ENCODE measurements around the gene AATF. TPM values are rescaled to one million over a fixed set of nuclear protein-coding genes. Genes with fewer than 3 reads are reported as not detected.

Gene AATF
- total RNA-seq, 1 experiment from 2014 or later, result 45.1 TPM

DNA sequence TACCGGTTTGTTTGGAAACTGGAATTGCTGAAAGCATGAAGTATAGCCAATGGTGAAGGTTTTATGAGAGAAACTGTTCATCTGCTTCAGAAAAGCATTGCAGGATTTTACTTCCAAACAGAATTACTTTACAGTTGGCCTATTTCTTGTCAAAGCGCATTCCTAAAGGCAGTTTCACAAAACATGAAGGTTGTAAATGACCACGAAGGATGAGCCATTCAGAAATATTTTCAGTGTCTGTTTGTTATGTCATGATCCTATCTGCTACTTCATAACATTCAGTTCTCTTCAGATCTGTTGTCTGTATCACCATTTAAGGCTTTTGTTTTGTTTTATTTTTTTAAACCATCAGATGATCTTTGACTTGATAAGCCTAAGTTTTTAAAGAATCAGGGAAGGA, 45.7 kb downstream of the AATF start:
- Histone ChIP-seq H3K27me3 (ENCODE audit: low read length) (no peaks in the 10 kb centered on the region), H2AFZ (ENCODE audit: low read length) (no peak overlapping the region), H3K27ac (ENCODE audit: low read length) (no peak overlapping the region), H3K4me3 (ENCODE audit: low read length) (no peak overlapping the region), H3K9me3 (ENCODE audit: low read length) (peaks cover 6% of the 10 kb centered on the region; the same call in 1 of the 2 replicates), H3K9me2 (replicated peaks; ENCODE audit: insufficient read depth, low read length) (no peaks in the 10 kb centered on the region), H4K20me1 (ENCODE audit: insufficient read depth, low read depth, low read length) (no peaks in the 10 kb centered on the region), H3K4me2 (ENCODE audit: low read depth, low read length, poor library complexity, severe bottlenecking) (no peak overlapping the region), H3K4me1 (ENCODE audit: low read length) (no peaks in the 10 kb centered on the region), H3K9ac (ENCODE audit: low read length) (no peak overlapping the region), H3K79me2 (ENCODE audit: low read length) (peaks cover 77% of the 10 kb centered on the region), H3K36me3 (ENCODE audit: insufficient read depth, low read length) (peaks cover 96% of the 10 kb centered on the region)
- DNase-seq, result no peak

DNA sequence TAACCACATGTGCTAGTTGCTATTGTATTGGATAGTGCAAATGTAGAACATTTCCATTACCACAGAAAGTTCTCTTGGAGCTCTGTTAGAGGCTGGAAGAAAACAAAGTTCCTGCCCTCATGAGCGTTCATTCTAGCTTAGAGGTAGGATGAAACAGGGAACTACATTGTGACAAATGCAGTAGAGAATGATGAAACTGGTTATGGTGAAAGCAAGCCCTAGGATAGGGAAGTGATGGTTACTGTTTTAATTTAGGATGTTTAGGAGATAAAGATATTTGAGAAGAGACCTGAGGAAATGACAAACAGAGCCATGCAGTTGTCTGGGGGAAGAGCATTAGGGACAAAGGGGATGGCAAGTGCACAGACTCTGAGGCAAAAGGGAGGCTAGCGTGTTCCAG, 50.7 kb downstream of the AATF start:
- no peaks in the 10 kb centered on the region for H4K20me1 ChIP-seq (ENCODE audit: insufficient read depth, low read depth, low read length)
- H3K27ac ChIP-seq (ENCODE audit: low read length), result no peak overlapping the region
- H3K79me2 ChIP-seq (ENCODE audit: low read length), result peaks cover 52% of the 10 kb centered on the region
- no peak overlapping the region for H3K4me2 ChIP-seq (ENCODE audit: low read depth, low read length, poor library complexity, severe bottlenecking)
- H3K4me1 ChIP-seq (ENCODE audit: low read length), result no peaks in the 10 kb centered on the region
- DNase-seq, result no peak
- no peak overlapping the region for H2AFZ ChIP-seq (ENCODE audit: low read length)
- no peaks in the 10 kb centered on the region for H3K9me2 ChIP-seq (replicated peaks; ENCODE audit: insufficient read depth, low read length)
- H3K9ac ChIP-seq (ENCODE audit: low read length), result no peak overlapping the region
- peaks cover 72% of the 10 kb centered on the region for H3K36me3 ChIP-seq (ENCODE audit: insufficient read depth, low read length)
- H3K4me3 ChIP-seq (ENCODE audit: low read length), result no peak overlapping the region
- no peaks in the 10 kb centered on the region for H3K27me3 ChIP-seq (ENCODE audit: low read length)
- peaks cover 9% of the 10 kb centered on the region for H3K9me3 ChIP-seq (ENCODE audit: low read length)

- no peaks in the 10 kb centered on the region for H3K9me2 ChIP-seq (replicated peaks; ENCODE audit: insufficient read depth, low read length)
Observed at GRCh38 chr17:37016780-37017179, 68.0 kb downstream of the AATF start.

DNA sequence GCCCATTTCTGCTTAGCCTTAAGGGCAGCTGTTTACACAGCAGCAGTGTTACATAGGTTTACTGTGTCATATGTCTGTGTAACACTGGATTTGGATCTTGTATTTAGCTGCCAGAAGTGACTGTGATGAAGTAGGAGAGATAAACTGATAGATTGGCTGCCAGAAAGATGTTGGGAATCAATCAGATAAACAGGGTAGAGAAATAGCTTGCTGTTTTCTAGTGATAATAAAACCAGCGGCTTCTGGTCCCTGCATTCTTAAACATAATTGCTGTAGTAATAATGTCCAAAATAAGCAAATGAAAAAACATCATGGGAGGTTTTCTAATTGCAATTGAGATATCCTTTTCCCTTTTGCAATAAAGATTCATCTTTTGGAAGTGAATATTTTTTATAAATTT, 68.7 kb downstream of the AATF start:
- DNase-seq, result no peak
- no peak overlapping the region for H3K9ac ChIP-seq (ENCODE audit: low read length)
- peaks cover 82% of the 10 kb centered on the region for H3K79me2 ChIP-seq (ENCODE audit: low read length)
- no peaks in the 10 kb centered on the region for H4K20me1 ChIP-seq (ENCODE audit: insufficient read depth, low read depth, low read length)
- H3K4me2 ChIP-seq (ENCODE audit: low read depth, low read length, poor library complexity, severe bottlenecking), result no peak overlapping the region
- H3K9me3 ChIP-seq (ENCODE audit: low read length), result no peaks in the 10 kb centered on the region
- no peak overlapping the region for H2AFZ ChIP-seq (ENCODE audit: low read length)
- H3K9me2 ChIP-seq (replicated peaks; ENCODE audit: insufficient read depth, low read length), result no peaks in the 10 kb centered on the region
- no peak overlapping the region for H3K4me3 ChIP-seq (ENCODE audit: low read length)
- H3K36me3 ChIP-seq (ENCODE audit: insufficient read depth, low read length), result peaks cover 16% of the 10 kb centered on the region; the same call in 1 of the 2 replicates
- H3K4me1 ChIP-seq (ENCODE audit: low read length), result peaks cover 35% of the 10 kb centered on the region
- no peak overlapping the region for H3K27ac ChIP-seq (ENCODE audit: low read length)
- no peaks in the 10 kb centered on the region for H3K27me3 ChIP-seq (ENCODE audit: low read length)

More at GRCh38 chr17:37016780-37017179, 68.0 kb downstream of the AATF start:
- H3K4me2 ChIP-seq (ENCODE audit: low read depth, low read length, poor library complexity, severe bottlenecking), result no peak overlapping the region
- H4K20me1 ChIP-seq (ENCODE audit: insufficient read depth, low read depth, low read length), result no peaks in the 10 kb centered on the region
- no peak overlapping the region for H2AFZ ChIP-seq (ENCODE audit: low read length)
- no peak for DNase-seq
- peaks cover 83% of the 10 kb centered on the region for H3K79me2 ChIP-seq (ENCODE audit: low read length)
- H3K36me3 ChIP-seq (ENCODE audit: insufficient read depth, low read length), result peaks cover 10% of the 10 kb centered on the region; the same call in 1 of the 2 replicates
- H3K4me3 ChIP-seq (ENCODE audit: low read length), result no peak overlapping the region
- peaks cover 38% of the 10 kb centered on the region for H3K4me1 ChIP-seq (ENCODE audit: low read length)
- no peak overlapping the region for H3K9ac ChIP-seq (ENCODE audit: low read length)
- no peaks in the 10 kb centered on the region for H3K27me3 ChIP-seq (ENCODE audit: low read length)
- H3K27ac ChIP-seq (ENCODE audit: low read length), result no peak overlapping the region
- no peaks in the 10 kb centered on the region for H3K9me3 ChIP-seq (ENCODE audit: low read length)

DNA sequence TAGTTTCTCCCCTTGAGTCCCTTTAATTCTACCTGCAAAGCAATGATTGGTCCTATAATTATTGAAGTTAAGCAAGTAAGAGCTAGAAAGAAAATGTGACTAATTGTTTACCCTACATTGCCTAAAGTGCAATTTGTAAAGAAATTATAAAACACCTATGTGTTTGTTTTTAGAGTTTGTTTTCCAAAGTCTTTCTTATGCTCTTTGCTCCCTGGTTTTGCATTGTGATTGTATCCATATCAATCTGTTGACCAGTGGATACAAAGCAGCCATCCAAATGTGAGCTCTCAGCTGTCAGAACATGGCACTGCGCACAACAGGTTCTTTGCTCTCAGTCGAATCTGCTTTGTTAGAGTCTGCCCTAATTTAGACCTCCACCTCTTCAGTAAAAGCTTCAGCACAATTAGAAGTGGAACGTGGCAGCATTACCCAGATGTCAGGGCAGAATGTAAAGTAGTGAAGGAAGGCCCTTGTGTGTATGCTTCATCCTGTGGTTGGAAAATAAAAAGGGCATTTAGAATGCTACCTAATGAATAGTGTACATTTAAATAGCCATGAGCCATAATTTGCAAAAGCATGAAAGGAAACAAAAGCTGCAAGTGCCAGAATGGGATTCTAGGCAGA, 70.5 kb downstream of the AATF start:
- H3K27ac ChIP-seq (ENCODE audit: low read length), result no peak overlapping the region
- H3K4me3 ChIP-seq (ENCODE audit: low read length), result no peak overlapping the region
- no peaks in the 10 kb centered on the region for H3K9me3 ChIP-seq (ENCODE audit: low read length)
- no peaks in the 10 kb centered on the region for H3K9me2 ChIP-seq (replicated peaks; ENCODE audit: insufficient read depth, low read length)
- no peaks in the 10 kb centered on the region for H3K27me3 ChIP-seq (ENCODE audit: low read length)
- H3K4me2 ChIP-seq (ENCODE audit: low read depth, low read length, poor library complexity, severe bottlenecking), result no peak overlapping the region
- H3K36me3 ChIP-seq (ENCODE audit: insufficient read depth, low read length), result peaks cover 32% of the 10 kb centered on the region; the same call in 1 of the 2 replicates
- peaks cover 37% of the 10 kb centered on the region for H3K4me1 ChIP-seq (ENCODE audit: low read length)
- DNase-seq, result no peak
- H2AFZ ChIP-seq (ENCODE audit: low read length), result no peak overlapping the region
- H3K9ac ChIP-seq (ENCODE audit: low read length), result no peak overlapping the region
- peaks cover 72% of the 10 kb centered on the region for H3K79me2 ChIP-seq (ENCODE audit: low read length)
- H4K20me1 ChIP-seq (ENCODE audit: insufficient read depth, low read depth, low read length), result no peaks in the 10 kb centered on the region

- no peak overlapping the region for H3K4me3 ChIP-seq (ENCODE audit: low read length)
- no peaks in the 10 kb centered on the region for H4K20me1 ChIP-seq (ENCODE audit: insufficient read depth, low read depth, low read length)
- no peaks in the 10 kb centered on the region for H3K27me3 ChIP-seq (ENCODE audit: low read length)
- H3K9me2 ChIP-seq (replicated peaks; ENCODE audit: insufficient read depth, low read length), result no peaks in the 10 kb centered on the region
- DNase-seq, result no peak
- peaks cover 33% of the 10 kb centered on the region; the same call in 1 of the 2 replicates for H3K36me3 ChIP-seq (ENCODE audit: insufficient read depth, low read length)
- peaks cover 67% of the 10 kb centered on the region for H3K79me2 ChIP-seq (ENCODE audit: low read length)
- no peak overlapping the region for H3K27ac ChIP-seq (ENCODE audit: low read length)
- no peak overlapping the region for H2AFZ ChIP-seq (ENCODE audit: low read length)
- peaks cover 37% of the 10 kb centered on the region for H3K4me1 ChIP-seq (ENCODE audit: low read length)
- H3K4me2 ChIP-seq (ENCODE audit: low read depth, low read length, poor library complexity, severe bottlenecking), result no peak overlapping the region
- no peak overlapping the region for H3K9ac ChIP-seq (ENCODE audit: low read length)
- no peaks in the 10 kb centered on the region for H3K9me3 ChIP-seq (ENCODE audit: low read length)
Observed at GRCh38 chr17:37019741-37020129, 71.0 kb downstream of the AATF start.

DNA sequence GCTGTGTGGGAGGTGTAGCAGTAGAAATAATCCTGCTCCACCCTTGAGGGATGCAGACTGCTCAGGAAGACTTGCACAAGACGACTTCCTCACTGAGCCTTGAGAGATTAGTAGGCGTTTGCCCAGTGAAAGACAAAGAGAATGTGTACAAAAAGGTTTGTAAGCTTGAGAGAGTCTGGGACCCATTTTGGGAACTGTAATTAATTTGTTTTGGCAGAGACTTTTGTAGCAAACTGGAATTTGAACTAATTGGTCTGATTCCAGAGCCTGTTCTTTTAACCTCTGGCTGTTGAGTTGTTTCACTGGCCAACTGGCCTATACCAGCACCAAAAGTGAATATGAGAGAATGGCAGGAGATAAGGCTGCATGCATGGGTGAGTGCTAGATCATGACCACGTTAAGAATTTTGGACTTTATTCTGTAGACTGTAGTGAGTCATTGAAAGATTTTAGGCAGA, 75.5 kb downstream of the AATF start:
- Histone ChIP-seq H3K9me3 (ENCODE audit: low read length) (no peaks in the 10 kb centered on the region), H4K20me1 (ENCODE audit: insufficient read depth, low read depth, low read length) (no peaks in the 10 kb centered on the region), H3K9ac (ENCODE audit: low read length) (no peak overlapping the region), H3K4me1 (ENCODE audit: low read length) (peaks cover 11% of the 10 kb centered on the region; the same call in 1 of the 2 replicates), H3K9me2 (replicated peaks; ENCODE audit: insufficient read depth, low read length) (no peaks in the 10 kb centered on the region), H3K4me3 (ENCODE audit: low read length) (no peak overlapping the region), H3K36me3 (ENCODE audit: insufficient read depth, low read length) (peaks cover 38% of the 10 kb centered on the region; the same call in 1 of the 2 replicates), H3K79me2 (ENCODE audit: low read length) (peaks cover 47% of the 10 kb centered on the region), H2AFZ (ENCODE audit: low read length) (no peak overlapping the region), H3K27ac (ENCODE audit: low read length) (no peak overlapping the region), H3K27me3 (ENCODE audit: low read length) (no peaks in the 10 kb centered on the region), H3K4me2 (ENCODE audit: low read depth, low read length, poor library complexity, severe bottlenecking) (no peak overlapping the region)
- DNase-seq, result no peak

DNA sequence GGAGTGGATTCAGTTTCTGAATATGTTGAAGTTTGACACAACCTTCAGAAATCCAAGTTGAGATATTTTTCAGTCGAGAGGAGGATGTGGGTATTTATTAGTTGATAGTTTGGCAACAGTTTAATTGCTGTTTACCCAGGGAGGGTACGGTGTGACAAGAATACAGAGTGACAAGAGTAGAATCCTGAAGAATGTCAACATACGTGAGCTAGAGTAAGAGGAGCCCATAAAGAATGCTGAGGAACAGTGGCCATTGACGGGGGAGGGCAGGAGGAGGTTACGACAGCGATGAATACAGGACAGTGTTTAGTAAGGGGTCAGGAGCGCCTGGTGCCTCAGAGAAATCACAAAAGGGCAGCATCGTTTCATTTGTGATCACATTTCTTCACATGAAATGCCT, 76.5 kb downstream of the AATF start:
- Histone ChIP-seq H4K20me1 (ENCODE audit: insufficient read depth, low read depth, low read length) (no peaks in the 10 kb centered on the region), H2AFZ (ENCODE audit: low read length) (no peak overlapping the region), H3K27me3 (ENCODE audit: low read length) (no peaks in the 10 kb centered on the region), H3K79me2 (ENCODE audit: low read length) (peaks cover 43% of the 10 kb centered on the region), H3K9me3 (ENCODE audit: low read length) (no peaks in the 10 kb centered on the region), H3K4me2 (ENCODE audit: low read depth, low read length, poor library complexity, severe bottlenecking) (no peak overlapping the region), H3K4me3 (ENCODE audit: low read length) (no peak overlapping the region), H3K4me1 (ENCODE audit: low read length) (peaks cover 11% of the 10 kb centered on the region; the same call in 1 of the 2 replicates), H3K27ac (ENCODE audit: low read length) (no peak overlapping the region), H3K9me2 (replicated peaks; ENCODE audit: insufficient read depth, low read length) (no peaks in the 10 kb centered on the region), H3K36me3 (ENCODE audit: insufficient read depth, low read length) (peaks cover 35% of the 10 kb centered on the region; the same call in 1 of the 2 replicates), H3K9ac (ENCODE audit: low read length) (no peak overlapping the region)
- DNase-seq, result no peak

Data from Karpas-422 (cell line).